ENCODE results near the gene U2SURP.

U2SURP gene

GRCh38 chr3:143001369-143002082 is at the start of gene U2SURP:
Gene U2SURP (plus strand): TSS chr3:143001570. CDS start chr3:143001629, 59 bp downstream.
- TF ChIP-seq, protein P1, sequence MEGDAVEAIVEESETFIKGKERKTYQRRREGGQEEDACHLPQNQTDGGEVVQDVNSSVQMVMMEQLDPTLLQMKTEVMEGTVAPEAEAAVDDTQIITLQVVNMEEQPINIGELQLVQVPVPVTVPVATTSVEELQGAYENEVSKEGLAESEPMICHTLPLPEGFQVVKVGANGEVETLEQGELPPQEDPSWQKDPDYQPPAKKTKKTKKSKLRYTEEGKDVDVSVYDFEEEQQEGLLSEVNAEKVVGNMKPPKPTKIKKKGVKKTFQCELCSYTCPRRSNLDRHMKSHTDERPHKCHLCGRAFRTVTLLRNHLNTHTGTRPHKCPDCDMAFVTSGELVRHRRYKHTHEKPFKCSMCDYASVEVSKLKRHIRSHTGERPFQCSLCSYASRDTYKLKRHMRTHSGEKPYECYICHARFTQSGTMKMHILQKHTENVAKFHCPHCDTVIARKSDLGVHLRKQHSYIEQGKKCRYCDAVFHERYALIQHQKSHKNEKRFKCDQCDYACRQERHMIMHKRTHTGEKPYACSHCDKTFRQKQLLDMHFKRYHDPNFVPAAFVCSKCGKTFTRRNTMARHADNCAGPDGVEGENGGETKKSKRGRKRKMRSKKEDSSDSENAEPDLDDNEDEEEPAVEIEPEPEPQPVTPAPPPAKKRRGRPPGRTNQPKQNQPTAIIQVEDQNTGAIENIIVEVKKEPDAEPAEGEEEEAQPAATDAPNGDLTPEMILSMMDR (IDR thresholded peaks at IDR 0.05; ENCODE audit: borderline replicate concordance, insufficient read depth, low read depth, low read length) = no peak
- peak within 1 kb of the TSS; percentile 99 for H3K4me3 ChIP-seq (ENCODE audit: low read depth, low read length)

DNA sequence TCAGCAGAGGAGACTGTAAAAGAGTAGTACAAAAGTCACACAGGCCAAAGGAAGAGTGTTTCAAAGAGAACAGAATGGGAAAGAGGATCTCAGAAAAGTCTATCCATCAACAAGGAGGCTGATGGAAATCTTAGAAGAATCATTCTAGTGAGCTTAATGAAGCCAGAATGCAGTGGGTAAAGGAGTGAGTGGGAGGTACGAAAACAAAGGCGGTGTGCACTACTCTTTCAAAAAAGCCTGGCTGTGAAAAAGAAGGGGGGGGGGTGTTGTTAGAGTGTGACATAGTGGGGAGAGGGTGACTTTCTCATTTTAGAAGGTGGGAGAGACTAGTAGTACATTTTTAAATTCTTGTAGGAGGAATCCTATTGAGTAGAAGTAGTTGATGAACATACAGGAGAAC is 49.6 kb upstream of the U2SURP start:
- TF ChIP-seq, protein P1 (IDR thresholded peaks at IDR 0.05; ENCODE audit: borderline replicate concordance, insufficient read depth, low read depth, low read length) = no peak

DNA sequence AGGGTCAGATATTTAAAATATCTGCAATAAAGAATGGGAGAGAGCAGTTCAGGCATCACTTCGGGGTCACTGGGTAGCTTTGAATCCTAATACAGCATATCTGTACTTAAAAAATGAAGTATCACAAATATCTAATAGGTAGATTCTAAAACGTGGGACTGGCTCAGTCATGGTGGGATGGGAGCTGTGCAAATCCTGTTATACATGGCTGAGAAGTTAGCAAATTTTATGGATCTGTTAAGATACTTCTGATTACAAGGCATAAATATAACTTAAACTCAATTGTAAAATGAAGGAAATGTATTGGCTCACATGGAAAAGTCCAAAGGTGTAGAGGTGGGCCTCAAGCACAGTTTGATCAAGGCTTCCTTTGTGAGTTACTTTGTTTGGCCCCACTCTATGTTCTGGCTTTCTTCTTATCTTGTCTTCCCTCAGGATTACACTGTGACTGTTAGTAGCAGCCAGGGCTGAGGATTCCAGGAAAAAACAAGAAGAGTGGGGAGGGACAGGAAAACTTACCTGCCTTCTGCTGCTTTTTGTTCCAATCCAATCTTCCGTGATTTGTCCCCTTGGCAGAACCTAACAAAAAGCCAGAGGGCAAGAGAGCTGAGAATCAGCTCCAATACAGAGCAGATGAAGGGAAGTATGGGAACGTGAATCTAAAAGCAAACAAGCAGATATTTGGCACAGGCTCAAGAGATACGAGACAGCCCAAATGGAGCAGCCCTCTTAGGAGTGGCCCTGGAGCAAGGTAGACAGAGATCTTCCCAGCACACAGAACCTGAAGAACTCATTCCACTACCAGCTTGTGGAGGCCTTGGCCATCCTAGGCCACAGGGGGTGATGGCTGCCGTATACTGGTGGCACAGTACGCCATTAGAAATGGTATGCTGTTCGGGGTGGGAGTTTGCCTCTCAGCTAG is 48.8 kb upstream of the U2SURP start:
- TF ChIP-seq, protein P1 (IDR thresholded peaks at IDR 0.05; ENCODE audit: borderline replicate concordance, insufficient read depth, low read depth, low read length) = no peak
- no peak overlapping the region for H3K4me3 ChIP-seq (ENCODE audit: low read depth, low read length)

More for the DNA sequence above, 49.6 kb upstream of the U2SURP start:
- no peak overlapping the region for H3K4me3 ChIP-seq (ENCODE audit: low read depth, low read length)

GRCh38 chr3:142953443-142953842 is 47.9 kb upstream of the U2SURP start:
- TF ChIP-seq, protein P1 (IDR thresholded peaks at IDR 0.05; ENCODE audit: borderline replicate concordance, insufficient read depth, low read depth, low read length) = no peak
- no peak overlapping the region for H3K4me3 ChIP-seq (ENCODE audit: low read depth, low read length)

DNA sequence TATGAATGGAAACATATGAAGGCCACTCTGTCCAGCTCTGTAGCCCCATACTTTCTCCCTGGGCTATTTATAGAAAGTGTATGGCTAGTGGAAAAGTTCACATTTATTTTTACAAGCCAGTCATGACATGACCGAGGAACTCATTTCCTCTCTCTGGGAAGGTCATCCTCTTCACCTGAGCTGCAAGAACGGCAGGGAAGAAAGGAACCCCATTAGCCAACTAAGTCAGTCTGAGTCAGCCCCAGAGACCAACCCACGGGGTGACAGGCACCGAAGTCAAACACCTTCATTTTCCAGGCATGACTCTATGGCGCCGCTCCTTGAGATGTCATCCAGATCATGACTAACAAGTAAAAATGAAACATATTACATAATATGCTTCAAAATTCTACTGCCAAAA is 42.7 kb upstream of the U2SURP start:
- H3K4me3 ChIP-seq (ENCODE audit: low read depth, low read length) = no peak overlapping the region
- TF ChIP-seq, protein P1 (IDR thresholded peaks at IDR 0.05; ENCODE audit: borderline replicate concordance, insufficient read depth, low read depth, low read length) = no peak

- no peak overlapping the region for H3K4me3 ChIP-seq (ENCODE audit: low read depth, low read length)
- TF ChIP-seq, protein P1 (IDR thresholded peaks at IDR 0.05; ENCODE audit: borderline replicate concordance, insufficient read depth, low read depth, low read length) = no peak
Observed at GRCh38 chr3:142960322-142960850, 41.0 kb upstream of the U2SURP start.
